22Rv1 (cell line): ENCODE measurements around the gene RDM1.

Experiments
- CTCF ChIP-seq: fragments of 450-650 bp; IDR thresholded peaks from 2 replicates; pipeline ENCODE4 v1.5.1; 2017; ENCODE audit warnings: mild to moderate bottlenecking
- ZFX ChIP-seq: fragments of 450-650 bp; IDR thresholded peaks from 2 replicates; pipeline ENCODE4 v1.6.1; 2017; ENCODE audit warnings: antibody characterized with exemption, borderline replicate concordance

GRCh38 chr17:35906191-35906925 lies 24.2 kb downstream of the RDM1 start:
- no peak for TF ChIP-seq CTCF
- no peak for TF ChIP-seq ZFX
